Fibroblast of the aortic adventitia (primary cell): Measurements from ENCODE around the gene BIN1. TPM values are rescaled to one million over a fixed set of nuclear protein-coding genes. Genes with fewer than 3 reads are reported as not detected.

ENCODE experiments used
- DNase-seq: peaks from one replicate; pipeline ENCODE4 v3.0.0-alpha.2; 2010; ENCODE audit warnings: low read depth
- H3K4me3 ChIP-seq: 2 replicates; pipeline ENCODE4 v1.5.1; 2011; ENCODE audit warnings: low read depth, mild to moderate bottlenecking, control low read depth, low read length, moderate library complexity
- total RNA-seq: library from RNA; depleted of rRNA; stranded (reverse); fragments of >200 nt; gene quantifications from 2 replicates; pipeline ENCODE4 v1.2.3, GENCODE V29; 2012; ENCODE audit warnings: low replicate concordance
- TF ChIP-seq, protein P1 (sequence below): IDR thresholded peaks from 2 replicates; pipeline ENCODE4 v1.5.1; 2011; ENCODE audit warnings: mild to moderate bottlenecking, low read length, control low read depth, inconsistent platforms; ENCODE audit not compliant: insufficient read depth

The BIN1 gene
- total RNA-seq, 1 donor = 68.7 TPM

DNA sequence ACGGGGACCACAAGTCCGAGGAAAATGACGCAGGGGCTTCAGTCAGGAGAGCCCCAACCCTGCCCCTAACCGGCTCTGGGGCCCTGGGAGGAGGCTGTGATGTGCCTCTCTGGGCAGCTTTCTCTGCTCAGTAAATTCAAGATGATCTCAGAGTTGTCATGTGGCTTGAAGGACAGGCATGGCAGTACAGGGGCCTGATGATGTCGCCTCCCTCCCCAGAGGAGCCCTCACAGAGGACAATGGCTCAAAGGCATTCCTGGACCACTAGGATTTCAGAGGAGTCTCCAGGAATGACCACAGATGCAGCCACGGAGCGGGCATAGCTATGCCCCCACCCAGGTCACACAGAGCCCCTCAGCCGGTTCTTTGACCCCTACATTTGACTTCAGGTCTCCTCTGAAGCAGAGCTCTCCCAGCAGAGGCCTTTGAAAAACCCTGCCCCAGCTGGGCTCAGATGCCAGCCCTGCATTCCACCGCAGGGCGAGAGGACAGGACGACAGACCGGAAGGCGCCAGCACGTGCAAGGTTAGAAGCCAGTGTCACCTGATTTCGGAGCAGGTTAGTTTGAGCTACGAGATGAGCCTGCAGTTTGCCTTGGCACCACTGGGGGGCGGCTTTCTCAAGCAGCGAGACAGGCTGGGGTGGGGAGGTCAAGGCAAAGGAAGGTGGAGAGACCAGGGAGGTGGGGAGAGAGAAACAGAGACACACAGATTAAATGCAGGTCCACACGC, 39.2 kb downstream of the BIN1 start:
- TF ChIP-seq, protein P1, sequence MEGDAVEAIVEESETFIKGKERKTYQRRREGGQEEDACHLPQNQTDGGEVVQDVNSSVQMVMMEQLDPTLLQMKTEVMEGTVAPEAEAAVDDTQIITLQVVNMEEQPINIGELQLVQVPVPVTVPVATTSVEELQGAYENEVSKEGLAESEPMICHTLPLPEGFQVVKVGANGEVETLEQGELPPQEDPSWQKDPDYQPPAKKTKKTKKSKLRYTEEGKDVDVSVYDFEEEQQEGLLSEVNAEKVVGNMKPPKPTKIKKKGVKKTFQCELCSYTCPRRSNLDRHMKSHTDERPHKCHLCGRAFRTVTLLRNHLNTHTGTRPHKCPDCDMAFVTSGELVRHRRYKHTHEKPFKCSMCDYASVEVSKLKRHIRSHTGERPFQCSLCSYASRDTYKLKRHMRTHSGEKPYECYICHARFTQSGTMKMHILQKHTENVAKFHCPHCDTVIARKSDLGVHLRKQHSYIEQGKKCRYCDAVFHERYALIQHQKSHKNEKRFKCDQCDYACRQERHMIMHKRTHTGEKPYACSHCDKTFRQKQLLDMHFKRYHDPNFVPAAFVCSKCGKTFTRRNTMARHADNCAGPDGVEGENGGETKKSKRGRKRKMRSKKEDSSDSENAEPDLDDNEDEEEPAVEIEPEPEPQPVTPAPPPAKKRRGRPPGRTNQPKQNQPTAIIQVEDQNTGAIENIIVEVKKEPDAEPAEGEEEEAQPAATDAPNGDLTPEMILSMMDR = peak; percentile 94
- no peak overlapping the region for H3K4me3 ChIP-seq

DNA sequence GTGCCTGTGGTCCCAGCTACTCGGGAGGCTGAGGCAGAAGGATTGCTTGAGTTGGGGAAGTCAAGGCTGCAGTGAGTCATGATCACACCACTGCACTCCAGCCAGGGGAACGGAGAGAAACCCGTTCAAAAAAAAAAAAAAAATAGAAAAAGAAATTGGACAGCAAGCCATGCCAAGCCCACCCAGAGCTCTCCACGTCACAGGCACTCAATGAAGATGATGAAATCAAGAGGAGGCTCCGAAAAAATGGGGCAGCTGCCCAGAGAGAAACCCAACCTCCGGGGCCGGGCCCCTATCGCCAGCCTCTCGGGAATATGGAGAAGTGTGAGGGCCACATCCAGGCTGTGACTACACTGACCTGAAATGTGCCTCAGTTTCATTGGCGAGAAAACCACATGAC, 40.0 kb downstream of the BIN1 start:
- no peak overlapping the region for H3K4me3 ChIP-seq
- peak; percentile 96 for DNase-seq
- TF ChIP-seq, protein P1 = no peak

More for the DNA sequence above, 39.2 kb downstream of the BIN1 start:
- peak; percentile 65 for DNase-seq

DNA sequence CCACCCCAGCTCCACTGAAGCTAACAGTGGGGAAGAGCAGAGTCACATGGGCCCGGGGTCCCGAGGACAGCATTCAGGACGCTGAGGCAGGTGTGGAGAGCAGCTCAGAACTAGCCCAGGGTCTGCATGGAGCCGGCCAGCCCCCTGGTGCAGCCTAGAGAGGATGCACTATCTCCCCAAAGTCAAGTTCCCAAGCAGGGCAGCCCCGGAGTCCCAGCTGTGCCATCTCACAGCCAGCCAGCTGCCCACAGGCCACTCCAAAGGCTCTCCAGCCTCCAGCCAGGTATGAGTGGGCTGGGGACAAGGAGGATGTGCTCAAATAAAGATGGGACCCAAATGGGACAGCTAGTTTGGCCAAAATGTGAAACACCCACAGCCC, 41.0 kb downstream of the BIN1 start:
- TF ChIP-seq, protein P1 = no peak
- H3K4me3 ChIP-seq = no peak overlapping the region
- DNase-seq = no peak

DNA sequence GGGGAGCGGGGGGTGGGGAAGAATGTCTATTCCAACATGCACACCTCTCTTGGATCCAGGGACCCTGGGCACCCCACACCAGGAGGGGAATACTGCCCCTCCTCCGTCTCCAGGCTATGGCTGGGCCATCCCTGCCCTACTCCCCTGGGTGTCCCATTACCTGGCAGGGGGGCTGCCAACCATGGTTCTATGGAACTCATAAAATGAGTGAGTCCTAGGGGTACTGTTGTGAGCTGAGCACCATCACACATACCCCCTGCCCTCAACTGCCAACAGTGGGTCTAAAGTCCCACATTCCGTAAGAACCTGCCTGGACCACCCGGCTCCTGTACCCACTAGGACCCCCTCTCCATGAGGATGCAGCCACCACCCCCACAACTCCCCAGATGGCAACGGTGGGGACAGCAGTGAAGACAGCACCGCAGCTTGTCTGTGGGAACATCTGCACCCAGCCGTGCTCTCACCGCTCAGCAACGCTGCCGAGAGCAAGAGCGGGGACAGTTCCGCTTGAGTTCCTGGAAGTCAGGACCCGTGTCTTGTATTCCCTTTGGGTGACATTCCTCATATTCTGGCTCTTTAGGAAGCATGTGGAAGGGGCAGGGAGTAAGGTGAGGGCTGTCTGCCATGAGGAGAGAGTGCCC, 41.5 kb downstream of the BIN1 start:
- no peak for DNase-seq
- TF ChIP-seq, protein P1 = no peak
- no peak overlapping the region for H3K4me3 ChIP-seq

DNA sequence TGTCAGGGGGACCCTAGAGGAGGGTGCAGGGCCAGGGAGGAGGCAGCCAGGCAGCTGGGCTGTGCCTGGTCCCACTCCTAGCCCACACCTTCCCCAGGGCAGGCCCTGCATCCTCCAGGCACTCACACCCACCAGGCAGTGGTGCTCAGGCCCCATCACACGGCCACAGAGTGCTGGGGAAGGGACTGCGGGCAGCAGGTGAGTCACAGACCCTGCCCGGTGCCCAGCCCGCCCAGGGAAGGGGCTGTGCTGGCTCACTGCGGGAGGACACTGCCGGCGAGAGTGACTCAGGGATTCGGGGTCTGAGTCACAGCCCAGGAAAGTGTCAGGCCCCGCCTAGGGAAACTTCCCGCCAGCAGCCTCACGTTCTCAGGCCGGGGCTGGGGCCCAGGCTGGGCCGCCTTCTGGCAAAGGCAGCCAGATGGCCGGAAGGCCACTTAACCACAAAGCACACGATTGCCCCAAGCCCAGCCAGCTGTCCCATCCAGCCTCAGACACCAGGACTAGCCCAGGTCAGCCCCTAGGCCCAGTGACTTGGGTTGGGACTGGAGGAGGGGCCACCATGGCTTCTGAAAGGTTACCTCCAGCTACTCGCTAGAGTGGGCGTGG, 42.2 kb downstream of the BIN1 start:
- TF ChIP-seq, protein P1 = peak; percentile 21
- peak; percentile 93 for DNase-seq
- H3K4me3 ChIP-seq = no peak overlapping the region

DNA sequence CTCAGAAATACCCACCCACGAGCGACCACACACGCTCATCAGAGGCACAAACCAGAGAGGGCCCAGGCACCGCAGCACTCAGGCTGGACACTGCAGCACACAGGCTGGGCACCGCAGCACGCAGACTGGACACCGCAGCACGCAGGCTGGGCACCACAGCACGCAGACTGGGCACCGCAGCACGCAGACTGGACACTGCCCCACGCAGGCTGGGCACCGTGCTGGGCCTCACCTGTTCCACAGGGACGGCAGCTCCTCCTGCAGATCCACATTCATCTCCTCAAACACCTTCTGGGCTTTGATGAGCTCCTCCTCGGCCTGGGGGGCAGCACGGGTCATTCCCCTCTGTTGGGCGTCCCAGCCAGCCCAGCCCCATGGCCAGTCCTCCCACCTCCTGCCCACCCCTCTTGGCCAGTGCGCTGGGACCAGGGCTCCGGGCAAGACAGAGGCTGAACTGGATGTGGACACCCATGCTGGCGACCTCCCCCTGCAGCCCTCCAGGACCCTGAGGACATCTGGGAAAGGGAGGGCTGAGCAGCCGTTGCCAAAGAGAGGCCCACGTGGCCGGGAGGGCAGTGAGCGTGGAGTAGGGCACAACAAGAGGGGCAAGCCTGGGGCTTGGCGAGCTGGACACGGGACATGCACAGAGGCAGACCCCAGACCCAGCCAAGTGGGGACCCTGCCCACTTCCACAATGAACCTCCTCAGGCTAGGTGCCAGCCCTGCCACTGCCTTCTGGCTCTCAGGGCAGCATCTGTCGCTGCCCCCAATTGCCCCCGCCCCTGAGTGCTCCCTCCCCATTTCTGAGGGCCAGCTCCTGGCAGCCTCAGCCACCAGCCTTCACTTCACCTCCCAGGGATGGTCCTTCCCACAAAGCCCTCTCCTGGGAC, 43.0 kb downstream of the BIN1 start:
- no peak overlapping the region for H3K4me3 ChIP-seq
- no peak for DNase-seq
- TF ChIP-seq, protein P1 = no peak
